Stimulated activated CD4-positive, alpha-beta T cell treated with anti-CD3 and anti-CD28 coated beads, Interleukin-4, amount 100 ng/mL, for 1 hour (primary cell): ENCODE measurements around the gene GPD1L.
A peak's percentile ranks its signal among the peaks of the same experiment; 100 is the strongest.
"Not testable (repeated sequence)": the region's sequence is repeated elsewhere in the genome, so short reads cannot be mapped to it uniquely, and the experiment has no call there.

Experiments
- DNase-seq: peaks from one replicate; pipeline ENCODE4 v3.0.0-alpha.2; 2020

GPD1L gene

DNA sequence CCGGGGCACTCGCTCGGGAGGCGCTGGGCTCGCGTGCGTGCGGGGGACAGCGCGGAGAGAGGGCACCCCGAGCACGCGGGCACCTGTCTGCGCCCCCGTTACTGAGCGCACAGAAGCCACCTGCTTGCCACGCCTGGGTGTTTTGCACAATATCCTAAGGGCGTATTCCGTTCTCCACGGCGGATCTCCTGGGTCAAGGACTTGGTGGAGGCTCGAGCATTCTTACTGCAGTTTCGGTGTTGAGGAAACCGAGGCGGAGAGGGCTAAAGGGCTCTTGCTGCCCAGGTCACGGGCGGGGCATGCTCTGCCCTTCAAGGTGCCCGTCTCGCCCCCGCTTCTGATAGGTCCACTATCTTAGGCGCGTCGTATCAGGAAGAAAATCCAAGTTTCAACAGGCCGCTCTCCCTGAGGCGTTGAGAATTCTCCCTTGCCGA, 526 bp downstream of the GPD1L start:
- DNase-seq: no peak

GRCh38 chr3:32108224-32108623, 1.8 kb downstream of the GPD1L start:
- not testable (repeated sequence) for DNase-seq

- no peak for DNase-seq
These were observed 2.8 kb downstream of the GPD1L start for GRCh38 chr3:32109256-32109655.

GRCh38 chr3:32110233-32110760, 3.9 kb downstream of the GPD1L start:
- no peak for DNase-seq

GRCh38 chr3:32111560-32111959, 5.1 kb downstream of the GPD1L start:
- DNase-seq: no peak

GRCh38 chr3:32113566-32113965, 7.1 kb downstream of the GPD1L start:
- no peak for DNase-seq

DNA sequence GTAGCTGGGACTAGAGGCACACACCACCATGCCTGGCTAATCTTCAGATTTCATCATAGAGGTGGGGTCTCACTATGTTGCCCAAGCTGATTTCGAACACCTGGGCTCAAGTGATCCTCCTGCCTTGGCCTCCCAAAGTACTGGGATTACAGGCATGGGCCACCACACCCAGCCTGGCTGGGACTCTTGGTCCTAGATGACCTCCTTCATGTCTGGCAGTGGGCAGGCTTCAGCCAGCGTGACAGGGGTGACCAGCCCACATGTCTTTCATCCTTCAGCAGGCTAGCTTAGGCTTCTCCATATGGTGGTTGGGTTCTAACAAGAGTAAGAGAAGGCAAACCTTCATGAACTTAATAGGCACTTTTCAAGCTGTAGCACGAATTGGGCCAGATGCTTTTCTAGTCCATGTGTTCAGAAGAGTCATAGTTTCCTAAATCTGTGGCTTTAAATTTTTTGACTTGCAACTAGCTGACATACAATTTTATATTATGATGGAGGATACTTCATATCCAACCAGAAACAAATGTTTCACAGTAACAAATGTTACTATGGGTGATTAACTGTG, 7.6 kb downstream of the GPD1L start:
- DNase-seq: no peak

GRCh38 chr3:32114546-32115386, 8.3 kb downstream of the GPD1L start:
- DNase-seq: peak; percentile 18

DNA sequence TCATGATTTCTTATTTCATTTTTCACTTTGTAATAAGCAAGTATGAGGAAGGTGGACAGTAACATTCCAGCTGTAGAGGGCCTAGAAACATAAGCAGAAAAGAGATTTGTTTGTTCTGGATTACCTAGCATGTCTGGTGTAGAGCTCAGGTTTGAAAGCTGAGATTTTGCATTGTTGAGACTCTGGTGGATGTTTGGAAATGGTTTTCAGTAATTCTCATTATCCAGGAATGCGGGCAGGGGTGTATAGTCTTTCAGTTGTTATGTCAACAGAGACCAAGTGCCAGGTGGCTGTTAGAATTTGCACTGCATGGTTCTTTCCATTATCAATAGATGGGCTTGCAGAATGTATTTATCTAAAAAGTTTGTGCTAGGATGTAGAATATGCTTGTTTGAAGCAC, 10.9 kb downstream of the GPD1L start:
- DNase-seq: no peak

DNA sequence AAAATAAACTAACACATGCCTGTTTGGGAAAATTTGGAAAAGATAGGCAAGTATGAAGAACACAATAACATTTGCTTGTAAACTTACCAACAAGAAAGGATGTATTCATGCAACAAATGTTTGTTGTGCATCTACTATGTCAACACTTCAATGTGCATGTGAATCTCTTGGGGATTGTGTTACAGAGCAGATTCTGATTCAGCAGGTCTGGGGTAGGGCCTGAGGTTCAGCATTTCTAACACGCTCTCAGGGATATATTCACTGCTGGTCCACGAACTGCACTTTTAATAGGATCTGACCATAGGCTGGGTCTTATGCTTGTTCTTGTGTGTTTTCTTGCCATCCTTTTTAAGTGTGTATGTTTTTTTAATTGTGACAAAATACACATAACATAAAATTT, 11.8 kb downstream of the GPD1L start:
- no peak for DNase-seq

DNA sequence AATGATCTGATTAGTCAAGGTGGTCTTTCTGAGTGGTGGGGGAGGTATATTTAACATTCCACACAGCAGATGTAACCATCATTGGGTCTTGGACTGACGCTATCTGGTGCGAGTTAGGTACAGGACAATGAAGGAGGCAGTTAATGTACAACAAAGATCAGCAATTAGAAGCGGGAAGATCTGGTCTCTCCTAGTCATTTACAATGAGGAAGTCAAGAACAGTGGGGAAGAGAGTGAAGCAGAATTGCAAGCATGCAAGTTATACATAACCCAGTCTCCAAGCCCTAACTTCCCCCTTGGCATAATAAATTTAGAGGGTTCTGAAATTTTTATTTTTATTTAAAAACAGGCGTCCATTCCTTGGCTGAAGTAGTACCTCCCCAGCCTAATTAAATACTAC, 14.1 kb downstream of the GPD1L start:
- DNase-seq: no peak

DNA sequence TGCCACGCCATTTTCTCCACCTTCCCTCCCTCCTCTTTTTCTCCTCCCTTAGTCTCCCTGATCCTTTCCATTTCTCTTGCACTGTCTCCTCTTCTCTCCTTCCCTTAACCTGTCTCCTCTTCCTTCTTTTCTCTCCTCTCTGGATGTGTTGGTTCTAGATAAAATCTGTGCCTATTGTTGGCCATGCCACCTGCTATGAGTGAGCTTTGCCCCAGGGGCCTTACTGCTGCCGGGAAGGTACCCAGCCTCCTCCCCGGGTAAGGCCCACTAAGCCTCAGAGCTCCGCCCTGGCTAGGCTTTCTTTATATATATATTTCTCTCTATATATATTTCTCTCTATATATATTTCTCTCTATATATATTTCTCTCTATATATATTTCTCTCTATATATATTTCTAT, 14.7 kb downstream of the GPD1L start:
- DNase-seq: no peak

DNA sequence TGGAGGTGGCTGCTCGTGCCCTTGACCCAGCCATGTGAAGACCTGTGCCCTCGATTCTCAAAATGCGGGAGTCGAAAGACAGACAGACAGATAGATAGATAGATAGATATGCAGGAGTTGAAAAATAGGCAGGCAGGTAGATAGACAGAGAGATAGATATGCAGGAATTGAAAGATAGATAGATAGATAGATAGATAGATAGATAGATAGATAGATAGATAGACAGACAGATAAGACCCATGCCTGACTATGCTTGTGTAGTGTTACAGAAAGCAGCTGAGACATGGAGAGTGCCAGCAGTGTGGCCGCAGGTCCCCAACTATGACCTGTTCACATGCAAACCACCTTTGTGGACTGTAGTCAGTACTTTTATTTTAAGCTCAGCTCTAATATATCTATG, 17.2 kb downstream of the GPD1L start:
- no peak for DNase-seq

- DNase-seq: no peak
These were observed 18.6 kb downstream of the GPD1L start for GRCh38 chr3:32125012-32125411.

- DNase-seq: no peak
These were observed 20.0 kb downstream of the GPD1L start for GRCh38 chr3:32126305-32127015.

DNA sequence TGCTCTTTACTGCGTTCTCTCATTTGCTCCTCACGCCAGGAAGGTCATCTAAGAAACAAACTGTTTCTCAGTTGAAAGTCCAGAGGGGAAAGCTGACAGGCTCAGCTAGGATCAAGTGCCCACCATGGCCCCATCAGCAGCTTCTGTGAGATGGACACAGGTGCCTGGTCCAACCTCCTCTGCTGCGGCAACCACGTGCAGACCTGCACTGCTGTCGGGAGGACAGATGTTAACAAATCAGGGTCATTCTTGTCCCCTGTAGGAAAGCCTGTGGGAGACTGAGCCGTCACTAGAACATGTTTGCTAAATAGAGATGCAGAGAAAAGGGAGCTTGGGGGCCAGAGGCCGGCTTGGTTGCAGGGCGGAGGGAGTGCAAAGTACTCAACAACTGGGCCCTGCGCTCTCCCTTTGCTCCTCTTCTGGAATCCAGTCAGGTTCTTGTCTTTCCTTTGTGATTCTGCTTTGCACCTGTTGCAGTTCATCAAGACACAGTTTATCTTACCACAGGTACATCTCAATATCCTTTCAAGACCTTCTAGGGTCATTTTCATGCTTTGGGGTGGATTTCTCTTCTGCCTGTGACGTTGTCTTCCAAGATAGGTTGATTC, 20.9 kb downstream of the GPD1L start:
- DNase-seq: no peak

- no peak for DNase-seq
These were observed 22.5 kb downstream of the GPD1L start for GRCh38 chr3:32128936-32129335.

DNA sequence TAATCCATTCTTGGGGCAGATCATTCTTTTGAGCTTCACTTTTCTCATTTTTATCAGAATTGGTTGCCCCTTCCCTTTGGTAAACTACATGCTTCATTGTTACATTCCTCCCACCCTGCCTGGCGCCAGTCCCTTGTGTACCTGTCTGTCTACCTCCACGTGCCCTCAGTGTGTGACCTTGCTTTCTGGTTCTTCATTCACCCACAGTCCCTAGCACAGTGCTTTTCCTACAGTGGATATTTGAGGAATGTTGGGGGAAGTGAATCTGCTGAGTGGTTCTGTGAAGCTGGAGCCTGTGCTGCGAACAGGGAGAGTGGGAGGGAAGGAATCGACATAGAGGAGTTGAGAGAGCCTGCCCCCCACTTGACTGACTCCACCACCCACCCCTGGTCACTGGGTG, 23.4 kb downstream of the GPD1L start:
- no peak for DNase-seq

DNA sequence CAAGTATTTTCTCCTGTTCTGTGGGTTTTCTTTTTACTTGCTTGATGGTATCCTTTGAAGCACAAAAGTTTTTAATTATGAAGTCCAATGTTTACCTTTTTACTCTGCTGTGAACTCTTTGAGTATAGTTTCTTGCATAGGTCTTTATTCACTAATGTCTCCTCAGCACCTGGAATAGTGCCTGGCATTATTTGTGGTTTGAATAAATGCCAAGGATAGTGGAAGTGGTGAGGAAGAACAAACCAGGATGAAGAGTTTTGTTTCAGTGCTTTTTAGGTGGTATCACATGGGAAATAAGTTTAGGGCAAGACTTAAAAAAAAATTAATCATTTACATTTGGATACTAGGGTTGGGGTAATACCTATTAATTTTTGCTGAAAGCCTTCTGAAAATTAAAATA, 25.7 kb downstream of the GPD1L start:
- DNase-seq: no peak

DNA sequence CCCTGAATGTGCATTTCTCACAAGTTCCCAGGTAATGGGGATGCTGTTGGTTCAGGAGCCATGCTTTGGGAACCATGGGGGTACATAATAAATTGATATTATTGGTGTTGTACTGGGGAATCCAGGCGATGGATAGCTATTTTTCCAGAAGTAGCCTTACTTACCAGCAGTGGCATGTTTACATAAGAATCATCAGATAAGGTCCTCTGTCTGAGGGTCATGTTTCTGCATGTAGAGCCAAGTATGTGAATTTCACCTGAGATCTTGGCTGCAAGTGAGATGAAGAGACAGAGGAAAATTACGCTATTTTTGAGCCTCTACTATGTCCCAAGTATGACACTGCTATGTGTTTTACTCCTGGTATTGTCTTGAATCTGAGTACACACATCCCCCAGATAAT, 26.3 kb downstream of the GPD1L start:
- DNase-seq: no peak

GRCh38 chr3:32136703-32137102, 30.3 kb downstream of the GPD1L start:
- DNase-seq: no peak

GRCh38 chr3:32137870-32138269, 31.4 kb downstream of the GPD1L start:
- no peak for DNase-seq

GRCh38 chr3:32138545-32139104, 32.2 kb downstream of the GPD1L start:
- no peak for DNase-seq
